Right lobe of liver (tissue), 4 donors: Measurements from ENCODE around the gene PCDHGB2.

Source experiments
- CTCF ChIP-seq, 4 donors: fragments of 200-600 bp in 3 of 4; fragments of 450-650 bp in 1 of 4; IDR thresholded peaks; one replicate each; pipeline versions ENCODE4 v1.5.1 to v1.8.0; 2016 to 2022; ENCODE audit warnings: antibody characterized with exemption in 4 of 4, mild to moderate bottlenecking in 2 of 4
- POLR2A ChIP-seq: fragments of 450-650 bp; IDR thresholded peaks from one replicate; pipeline ENCODE4 v1.6.1; 2017; ENCODE audit warnings: antibody characterized with exemption, mild to moderate bottlenecking
- donor health status: DM: no; HTN: no; CAD: no.
- donor health status: DM: no; HTN: no; CAD: no.
- donor health status: DM: no; HTN: yes; CAD: no.

GRCh38 chr5:141399555-141400258 is 39.9 kb downstream of the PCDHGB2 start:
- TF ChIP-seq CTCF (IDR thresholded peaks at IDR 0.05): no peak
- TF ChIP-seq POLR2A: no peak
